ENCODE results near the gene EXOC6.
"Not testable (repeated sequence)": the region's sequence is repeated elsewhere in the genome, so short reads cannot be mapped to it uniquely, and the experiment has no call there.

Gene EXOC6

GRCh38 chr10:92890471-92890870 is 42.2 kb downstream of the EXOC6 start:
- no peak for FAIRE-seq

DNA sequence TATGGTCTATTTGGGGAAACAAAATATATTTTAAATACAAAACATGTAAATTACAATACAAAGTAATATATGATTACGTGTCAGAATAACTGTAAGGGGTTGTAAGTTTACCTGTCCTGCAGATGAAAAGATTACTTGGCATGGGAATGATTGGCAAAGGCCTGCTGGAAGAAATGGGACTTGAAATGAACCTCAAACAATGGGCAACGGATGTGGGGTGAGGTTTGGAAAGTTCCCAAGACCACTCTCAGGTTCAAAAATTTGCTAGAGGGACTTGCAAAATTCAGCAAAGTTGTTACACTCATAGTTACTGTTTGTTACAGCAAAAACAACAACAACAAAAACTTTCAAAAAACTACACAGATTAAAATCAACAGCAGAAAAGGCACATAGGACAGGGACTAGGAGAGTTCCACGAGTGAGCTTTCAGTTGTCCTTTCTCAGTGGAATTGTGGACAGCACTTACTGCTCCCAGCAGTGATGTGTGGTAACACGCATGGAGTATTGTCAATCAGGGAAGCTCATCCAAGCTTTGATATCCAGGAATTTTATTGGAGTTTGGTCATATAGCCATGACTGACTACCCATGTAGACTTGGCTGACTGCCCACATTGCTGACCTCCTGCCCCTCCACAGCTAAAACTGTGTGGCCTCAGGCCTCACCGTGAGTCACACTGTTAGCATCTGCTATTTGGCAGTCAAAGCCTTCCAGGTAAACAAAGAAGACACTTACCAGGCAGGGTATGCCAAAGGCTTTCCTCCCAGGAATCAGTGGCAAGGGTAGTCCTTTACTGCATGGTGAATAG is 43.8 kb downstream of the EXOC6 start:
- FAIRE-seq = no peak

DNA sequence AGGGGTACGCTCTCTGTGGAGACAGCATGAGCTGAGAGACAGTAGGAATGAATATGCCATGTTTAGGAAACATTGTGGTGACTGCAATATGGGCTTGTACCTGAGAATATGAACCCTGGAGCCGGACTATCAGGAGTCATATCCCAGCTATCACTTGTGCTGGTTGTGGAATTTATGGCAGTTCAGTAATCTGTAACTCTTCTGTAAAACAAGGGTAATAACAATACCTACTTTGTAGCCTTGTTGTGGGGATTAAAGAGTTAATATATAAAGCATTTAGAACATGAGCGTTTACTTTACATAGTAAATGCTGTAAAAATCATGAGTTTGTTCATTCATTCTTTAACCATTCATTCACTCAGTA is 44.4 kb downstream of the EXOC6 start:
- no peak for FAIRE-seq

- peak; percentile 79 for FAIRE-seq
These were observed 45.8 kb downstream of the EXOC6 start for GRCh38 chr10:92894081-92894655.

DNA sequence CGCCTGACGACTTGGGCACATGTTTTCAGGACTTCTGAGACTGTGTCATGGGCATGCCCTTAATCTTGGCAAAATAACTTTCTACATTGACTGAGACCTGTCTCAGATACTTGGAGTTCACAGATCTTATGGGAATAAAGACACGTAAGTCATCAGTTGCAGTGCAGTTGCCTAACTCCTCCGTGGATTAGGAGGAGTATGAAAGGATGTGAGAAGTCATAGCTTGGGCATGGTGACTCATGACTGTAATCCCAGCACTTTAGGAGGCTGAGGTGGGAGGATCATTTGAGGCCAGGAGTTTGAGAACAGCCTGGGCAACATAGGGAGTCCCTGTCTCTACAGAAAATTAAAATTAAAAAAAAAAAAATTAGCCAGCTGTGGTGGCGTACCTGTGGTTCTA is 49.6 kb downstream of the EXOC6 start:
- no peak for FAIRE-seq

GRCh38 chr10:92901819-92902251 is 53.5 kb downstream of the EXOC6 start:
- no peak for FAIRE-seq

DNA sequence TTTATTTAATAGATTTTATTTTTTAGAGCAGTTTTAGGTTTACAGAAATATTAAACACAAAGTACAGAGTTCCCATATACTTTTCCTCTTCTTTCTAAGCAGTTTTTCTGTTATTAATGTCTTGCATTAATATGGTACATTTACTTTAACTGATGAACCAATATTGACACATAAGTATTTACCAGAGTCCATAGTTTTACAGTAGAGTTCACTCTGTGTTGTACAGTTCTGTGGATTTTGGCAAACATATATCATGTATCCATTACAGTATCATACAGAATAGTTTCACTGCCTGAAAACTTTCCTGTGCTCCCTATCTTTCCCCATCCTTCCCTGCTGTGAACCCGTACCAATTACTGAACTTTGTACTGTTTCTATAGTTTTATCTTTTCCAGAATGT is 55.3 kb downstream of the EXOC6 start:
- peak; percentile 33 for FAIRE-seq

GRCh38 chr10:92907280-92907679 is 59.0 kb downstream of the EXOC6 start:
- FAIRE-seq = no peak

GRCh38 chr10:92912631-92913030 is 64.3 kb downstream of the EXOC6 start:
- not testable (repeated sequence) for FAIRE-seq

DNA sequence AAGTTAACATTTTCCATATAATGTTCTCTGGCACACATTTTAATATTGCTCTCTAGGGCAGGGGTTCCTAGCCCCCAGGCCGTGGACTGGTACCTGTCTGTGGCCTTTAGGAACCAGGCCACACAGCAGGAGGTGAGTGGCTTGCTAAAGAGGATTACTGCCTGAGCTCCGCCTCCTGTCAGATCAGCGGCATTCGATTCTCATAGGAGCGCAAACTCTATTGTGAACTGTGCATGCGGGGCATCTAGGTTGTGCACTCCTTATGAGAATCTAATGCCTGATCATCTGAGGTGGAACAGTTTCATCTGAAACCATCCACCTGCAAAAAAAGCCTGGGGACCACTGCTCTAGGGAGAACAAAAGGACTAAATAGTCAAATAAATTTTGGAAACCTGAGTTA is 65.7 kb downstream of the EXOC6 start:
- no peak for FAIRE-seq

DNA sequence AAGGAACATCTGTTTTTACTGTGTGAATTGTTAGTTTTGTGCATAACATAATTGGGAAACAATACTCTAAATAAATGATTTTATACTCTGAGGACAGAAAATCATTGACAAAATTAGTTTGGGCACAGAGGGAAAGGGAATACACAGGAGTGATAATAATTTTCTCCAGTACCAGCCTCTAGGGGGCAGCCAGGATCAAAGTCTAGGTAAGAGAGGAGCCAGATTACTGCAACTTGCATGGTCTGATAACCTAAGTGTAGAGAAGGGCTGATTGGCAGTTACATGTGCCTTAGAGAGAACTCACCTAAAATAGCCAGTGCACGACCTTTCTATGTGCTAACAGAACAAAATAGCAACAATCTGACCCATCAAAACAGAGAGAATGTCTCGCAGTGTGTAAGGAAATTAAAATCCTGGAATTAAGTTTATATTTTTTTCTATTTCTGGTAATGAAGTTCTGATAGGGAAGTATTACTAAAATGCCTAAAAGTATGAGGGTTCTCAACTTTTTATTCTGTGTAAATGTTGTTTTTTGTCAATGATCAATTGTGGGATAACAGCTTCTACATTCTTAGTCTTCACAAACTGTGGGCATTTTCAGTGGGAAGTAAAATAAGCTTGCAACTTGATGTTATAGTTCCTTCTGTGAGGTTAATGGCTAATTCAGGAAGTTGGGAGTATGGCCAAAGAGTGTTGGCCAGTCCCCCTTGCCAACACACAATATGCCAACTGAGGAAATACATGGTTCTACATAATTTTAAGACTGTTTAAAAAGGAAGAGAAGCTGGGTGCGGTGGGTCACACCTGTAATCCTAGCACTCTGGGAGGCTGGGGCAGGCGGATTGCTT is 66.4 kb downstream of the EXOC6 start:
- FAIRE-seq = peak; percentile 93

DNA sequence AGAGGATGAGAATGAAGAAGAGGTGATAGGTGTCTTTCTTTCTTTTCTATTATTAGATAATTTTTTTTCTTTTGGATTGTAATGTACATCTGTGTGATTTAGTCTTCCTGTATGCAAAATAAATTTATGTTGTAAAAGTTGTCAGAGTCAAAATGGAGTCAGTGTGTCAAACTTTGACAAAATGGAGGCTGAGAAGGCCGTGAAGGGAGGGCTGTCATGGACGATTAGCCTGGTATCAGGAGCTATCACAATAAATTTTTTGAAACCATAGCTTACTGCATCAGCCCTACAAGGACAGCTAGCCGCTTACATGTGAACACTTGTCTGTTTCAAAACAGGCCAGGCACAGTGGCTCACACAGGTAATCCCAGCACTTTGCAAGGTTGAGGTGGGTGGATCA is 67.6 kb downstream of the EXOC6 start:
- FAIRE-seq = no peak

DNA sequence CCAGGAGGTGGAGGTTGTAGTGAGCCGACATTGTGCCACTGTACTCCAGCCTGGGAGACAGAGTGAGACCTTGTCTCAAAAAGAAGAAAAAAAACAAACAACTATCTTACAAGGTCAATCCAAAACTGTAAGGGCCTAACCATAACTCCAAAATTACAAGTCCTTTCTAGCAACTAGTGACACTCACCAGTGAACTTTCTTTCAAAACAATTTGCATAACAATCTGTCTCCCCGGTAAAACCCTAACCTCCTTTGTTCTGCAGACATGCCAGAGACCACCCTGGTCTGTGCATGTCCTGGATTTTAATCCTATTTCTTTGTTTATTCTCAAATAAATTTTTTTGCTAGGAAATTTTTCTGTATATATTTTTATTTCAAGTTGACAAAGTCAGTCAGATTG is 68.1 kb downstream of the EXOC6 start:
- FAIRE-seq = no peak

DNA sequence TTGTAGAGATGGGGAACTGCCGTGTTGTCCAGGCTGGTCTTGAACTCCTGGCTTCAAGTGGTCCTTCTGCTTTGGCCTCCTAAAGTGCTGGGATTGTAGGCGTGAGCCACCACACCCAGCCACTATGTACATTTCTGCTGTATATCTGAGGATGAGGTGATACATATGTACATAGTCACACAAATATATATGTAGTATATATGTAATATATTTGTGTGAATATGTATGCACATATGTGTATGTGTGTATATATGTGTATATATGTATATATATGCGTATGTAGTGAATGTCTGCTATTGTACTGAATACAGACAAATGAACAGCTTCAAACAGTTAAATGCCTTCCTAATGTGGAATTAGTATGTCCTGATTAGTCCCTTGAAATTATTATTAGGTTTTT is 70.3 kb downstream of the EXOC6 start:
- no peak for FAIRE-seq

GRCh38 chr10:92920866-92921265 is 72.5 kb downstream of the EXOC6 start:
- peak; percentile 30 for FAIRE-seq

- FAIRE-seq = no peak
These were observed 75.1 kb downstream of the EXOC6 start for GRCh38 chr10:92923416-92923815.

GRCh38 chr10:92929896-92930295 is 81.6 kb downstream of the EXOC6 start:
- no peak for FAIRE-seq

DNA sequence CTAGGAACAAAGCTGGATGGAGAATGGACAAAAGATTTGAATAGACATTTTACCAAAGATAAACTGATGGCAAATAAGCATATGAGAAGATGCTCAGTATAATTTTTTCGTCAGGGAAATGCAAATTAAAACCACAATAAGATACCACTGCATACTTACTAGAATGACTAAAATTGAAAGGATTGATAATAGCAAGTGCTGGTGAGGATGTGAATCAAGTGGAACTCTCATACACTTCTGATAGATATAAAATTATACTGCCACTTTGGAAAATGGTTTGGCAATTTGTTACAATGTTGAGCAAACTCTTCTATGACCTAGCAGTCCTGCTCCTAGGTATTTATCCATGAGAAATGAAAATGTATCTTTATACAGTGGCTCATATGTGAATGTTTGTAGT is 83.3 kb downstream of the EXOC6 start:
- no peak for FAIRE-seq

DNA sequence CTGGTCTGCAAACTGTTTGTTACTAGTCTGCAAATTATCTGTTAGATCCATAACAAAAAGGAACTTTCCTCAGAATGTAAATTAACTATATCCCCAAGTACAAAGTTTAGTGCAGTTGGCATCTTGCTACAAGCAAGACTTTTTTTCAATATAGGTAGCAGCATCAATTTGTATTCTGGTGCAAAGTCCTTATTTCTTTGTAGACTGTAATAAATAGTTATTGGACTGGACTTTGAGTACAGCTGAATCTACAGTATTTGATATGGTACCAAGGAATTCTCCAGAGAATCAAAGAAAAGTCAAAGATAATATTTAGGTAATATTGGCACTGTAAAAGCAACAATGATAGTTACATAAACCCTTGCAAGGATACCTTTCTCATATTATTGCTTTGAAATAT is 89.6 kb downstream of the EXOC6 start:
- no peak for FAIRE-seq

DNA sequence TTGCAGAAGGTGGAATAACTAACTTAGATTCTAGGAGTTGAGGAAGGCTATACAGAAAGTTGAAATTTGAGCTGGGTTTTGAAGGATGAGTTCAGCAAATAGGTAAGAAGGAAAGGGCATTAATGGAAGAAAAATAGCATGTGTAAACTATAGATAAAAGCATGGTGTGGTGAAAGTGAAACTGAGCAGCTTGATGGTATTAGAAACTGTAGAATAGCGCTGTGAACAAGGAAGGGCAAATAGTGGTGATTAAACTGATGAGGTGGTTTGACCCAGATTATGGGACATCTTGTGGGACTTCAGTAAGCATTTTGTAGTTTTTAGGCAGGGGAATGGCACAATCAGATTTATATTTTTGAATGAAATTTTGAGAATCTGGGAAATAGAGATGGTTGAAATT is 90.5 kb downstream of the EXOC6 start:
- peak; percentile 56 for FAIRE-seq

DNA sequence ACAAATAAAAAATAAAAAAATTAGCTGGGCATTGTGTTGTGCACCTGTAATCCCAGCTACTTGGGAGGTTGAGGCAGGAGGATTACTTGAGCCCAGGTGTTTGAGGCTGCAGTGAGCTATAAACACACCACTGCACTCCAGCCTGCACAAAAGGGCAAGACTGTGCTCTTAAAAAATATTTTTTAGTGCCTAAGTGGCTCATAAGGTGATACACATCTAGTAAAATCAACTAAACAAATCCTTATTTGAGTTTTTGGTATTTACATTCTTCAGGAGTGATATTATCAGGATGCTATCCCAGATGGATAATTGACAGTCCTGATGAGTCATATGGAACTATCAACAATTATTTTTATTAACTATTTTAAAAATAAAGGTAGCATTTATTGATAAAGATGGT is 93.9 kb downstream of the EXOC6 start:
- FAIRE-seq = no peak

- FAIRE-seq = no peak
These were observed 98.2 kb downstream of the EXOC6 start for GRCh38 chr10:92946491-92946890.

GRCh38 chr10:92952573-92952972 is 104.3 kb downstream of the EXOC6 start:
- FAIRE-seq = not testable (repeated sequence)
